DND-41 (cell line): ENCODE results near the gene OR1K1.

ENCODE experiments used
- EZH2 ChIP-seq: IDR thresholded peaks from 3 replicates; pipeline ENCODE4 v1.6.1; 2012; ENCODE audit warnings: borderline replicate concordance, low read depth, mild to moderate bottlenecking, moderate library complexity, low read length, inconsistent platforms; ENCODE audit not compliant: severe bottlenecking
- TF ChIP-seq, protein P1 (sequence below): IDR thresholded peaks from 2 replicates; pipeline ENCODE4 v1.5.1; 2012; ENCODE audit warnings: borderline replicate concordance, low read length, moderate library complexity, mild to moderate bottlenecking; ENCODE audit not compliant: poor library complexity, severe bottlenecking; ENCODE audit errors: extremely low read depth

- TF ChIP-seq, protein P1, sequence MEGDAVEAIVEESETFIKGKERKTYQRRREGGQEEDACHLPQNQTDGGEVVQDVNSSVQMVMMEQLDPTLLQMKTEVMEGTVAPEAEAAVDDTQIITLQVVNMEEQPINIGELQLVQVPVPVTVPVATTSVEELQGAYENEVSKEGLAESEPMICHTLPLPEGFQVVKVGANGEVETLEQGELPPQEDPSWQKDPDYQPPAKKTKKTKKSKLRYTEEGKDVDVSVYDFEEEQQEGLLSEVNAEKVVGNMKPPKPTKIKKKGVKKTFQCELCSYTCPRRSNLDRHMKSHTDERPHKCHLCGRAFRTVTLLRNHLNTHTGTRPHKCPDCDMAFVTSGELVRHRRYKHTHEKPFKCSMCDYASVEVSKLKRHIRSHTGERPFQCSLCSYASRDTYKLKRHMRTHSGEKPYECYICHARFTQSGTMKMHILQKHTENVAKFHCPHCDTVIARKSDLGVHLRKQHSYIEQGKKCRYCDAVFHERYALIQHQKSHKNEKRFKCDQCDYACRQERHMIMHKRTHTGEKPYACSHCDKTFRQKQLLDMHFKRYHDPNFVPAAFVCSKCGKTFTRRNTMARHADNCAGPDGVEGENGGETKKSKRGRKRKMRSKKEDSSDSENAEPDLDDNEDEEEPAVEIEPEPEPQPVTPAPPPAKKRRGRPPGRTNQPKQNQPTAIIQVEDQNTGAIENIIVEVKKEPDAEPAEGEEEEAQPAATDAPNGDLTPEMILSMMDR = peak; percentile 87
- no peak for TF ChIP-seq EZH2
Measured at GRCh38 chr9:122810306-122810946, 10.5 kb downstream of the OR1K1 start.
